Stomach (tissue), 4 donors: Measurements from ENCODE around the gene RAPGEF3.

Experiments used
- EP300 ChIP-seq: sonication (generic); formaldehyde crosslinking; IDR thresholded peaks from one replicate; pipeline ENCODE4 v1.6.1; 2017; ENCODE audit warnings: antibody characterized with exemption
- POLR2A ChIP-seq, 4 donors: fragments of 450-650 bp; IDR thresholded peaks; one replicate each; pipeline ENCODE4 v1.6.1; 2016; ENCODE audit warnings: antibody characterized with exemption in 4 of 4, control low read depth in 2 of 4, mild to moderate bottlenecking in 1 of 4, moderate library complexity in 1 of 4
- POLR2AphosphoS5 ChIP-seq, 3 donors: sonication (generic); formaldehyde crosslinking; IDR thresholded peaks; one replicate each; pipeline ENCODE4 v1.6.1; 2016; ENCODE audit warnings: antibody characterized with exemption in 3 of 3
- TF ChIP-seq, protein P1 (sequence below), 7 experiments: fragments of 450-650 bp in 4 of 7; fragments of 200-600 bp in 3 of 7; sonication (generic) in 3 of 7; IDR thresholded peaks; one replicate each; pipeline ENCODE4 v1.5.1; 2016 to 2019; ENCODE audit warnings: antibody characterized with exemption in 7 of 7, control low read depth in 2 of 7, mild to moderate bottlenecking in 1 of 7

DNA sequence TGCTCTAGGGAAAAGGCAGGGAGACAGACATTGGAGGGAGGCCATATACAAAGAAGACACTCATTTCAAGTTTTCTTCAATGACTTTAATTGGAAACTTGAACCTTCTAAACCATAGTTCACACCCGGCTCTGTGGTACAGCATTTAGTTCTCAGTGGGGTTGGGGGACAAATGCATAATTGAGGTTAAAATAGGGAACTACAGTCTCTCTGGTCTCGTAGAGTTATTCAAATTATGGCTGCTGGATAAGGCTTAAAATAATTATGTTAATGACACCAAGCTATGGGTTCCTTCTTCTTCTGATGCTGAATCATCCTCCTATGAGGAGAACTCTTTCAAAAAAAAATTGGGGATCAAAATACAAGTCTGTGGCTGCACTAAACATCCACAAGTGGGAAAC lies 49.0 kb downstream of the RAPGEF3 start:
- TF ChIP-seq, protein P1, sequence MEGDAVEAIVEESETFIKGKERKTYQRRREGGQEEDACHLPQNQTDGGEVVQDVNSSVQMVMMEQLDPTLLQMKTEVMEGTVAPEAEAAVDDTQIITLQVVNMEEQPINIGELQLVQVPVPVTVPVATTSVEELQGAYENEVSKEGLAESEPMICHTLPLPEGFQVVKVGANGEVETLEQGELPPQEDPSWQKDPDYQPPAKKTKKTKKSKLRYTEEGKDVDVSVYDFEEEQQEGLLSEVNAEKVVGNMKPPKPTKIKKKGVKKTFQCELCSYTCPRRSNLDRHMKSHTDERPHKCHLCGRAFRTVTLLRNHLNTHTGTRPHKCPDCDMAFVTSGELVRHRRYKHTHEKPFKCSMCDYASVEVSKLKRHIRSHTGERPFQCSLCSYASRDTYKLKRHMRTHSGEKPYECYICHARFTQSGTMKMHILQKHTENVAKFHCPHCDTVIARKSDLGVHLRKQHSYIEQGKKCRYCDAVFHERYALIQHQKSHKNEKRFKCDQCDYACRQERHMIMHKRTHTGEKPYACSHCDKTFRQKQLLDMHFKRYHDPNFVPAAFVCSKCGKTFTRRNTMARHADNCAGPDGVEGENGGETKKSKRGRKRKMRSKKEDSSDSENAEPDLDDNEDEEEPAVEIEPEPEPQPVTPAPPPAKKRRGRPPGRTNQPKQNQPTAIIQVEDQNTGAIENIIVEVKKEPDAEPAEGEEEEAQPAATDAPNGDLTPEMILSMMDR (IDR thresholded peaks at IDR 0.05) = no peak
- TF ChIP-seq POLR2A (IDR thresholded peaks at IDR 0.05) (no peak), EP300 (no peak), POLR2AphosphoS5 (IDR thresholded peaks at IDR 0.05) (no peak)
